Measurements from ENCODE around the gene DRP2.
"Not testable (repeated sequence)": the region's sequence is repeated elsewhere in the genome, so short reads cannot be mapped to it uniquely, and the experiment has no call there.

Gene DRP2, protein sequence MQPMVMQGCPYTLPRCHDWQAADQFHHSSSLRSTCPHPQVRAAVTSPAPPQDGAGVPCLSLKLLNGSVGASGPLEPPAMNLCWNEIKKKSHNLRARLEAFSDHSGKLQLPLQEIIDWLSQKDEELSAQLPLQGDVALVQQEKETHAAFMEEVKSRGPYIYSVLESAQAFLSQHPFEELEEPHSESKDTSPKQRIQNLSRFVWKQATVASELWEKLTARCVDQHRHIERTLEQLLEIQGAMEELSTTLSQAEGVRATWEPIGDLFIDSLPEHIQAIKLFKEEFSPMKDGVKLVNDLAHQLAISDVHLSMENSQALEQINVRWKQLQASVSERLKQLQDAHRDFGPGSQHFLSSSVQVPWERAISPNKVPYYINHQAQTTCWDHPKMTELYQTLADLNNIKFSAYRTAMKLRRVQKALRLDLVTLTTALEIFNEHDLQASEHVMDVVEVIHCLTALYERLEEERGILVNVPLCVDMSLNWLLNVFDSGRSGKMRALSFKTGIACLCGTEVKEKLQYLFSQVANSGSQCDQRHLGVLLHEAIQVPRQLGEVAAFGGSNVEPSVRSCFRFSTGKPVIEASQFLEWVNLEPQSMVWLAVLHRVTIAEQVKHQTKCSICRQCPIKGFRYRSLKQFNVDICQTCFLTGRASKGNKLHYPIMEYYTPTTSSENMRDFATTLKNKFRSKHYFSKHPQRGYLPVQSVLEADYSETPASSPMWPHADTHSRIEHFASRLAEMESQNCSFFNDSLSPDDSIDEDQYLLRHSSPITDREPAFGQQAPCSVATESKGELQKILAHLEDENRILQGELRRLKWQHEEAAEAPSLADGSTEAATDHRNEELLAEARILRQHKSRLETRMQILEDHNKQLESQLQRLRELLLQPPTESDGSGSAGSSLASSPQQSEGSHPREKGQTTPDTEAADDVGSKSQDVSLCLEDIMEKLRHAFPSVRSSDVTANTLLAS

DNA sequence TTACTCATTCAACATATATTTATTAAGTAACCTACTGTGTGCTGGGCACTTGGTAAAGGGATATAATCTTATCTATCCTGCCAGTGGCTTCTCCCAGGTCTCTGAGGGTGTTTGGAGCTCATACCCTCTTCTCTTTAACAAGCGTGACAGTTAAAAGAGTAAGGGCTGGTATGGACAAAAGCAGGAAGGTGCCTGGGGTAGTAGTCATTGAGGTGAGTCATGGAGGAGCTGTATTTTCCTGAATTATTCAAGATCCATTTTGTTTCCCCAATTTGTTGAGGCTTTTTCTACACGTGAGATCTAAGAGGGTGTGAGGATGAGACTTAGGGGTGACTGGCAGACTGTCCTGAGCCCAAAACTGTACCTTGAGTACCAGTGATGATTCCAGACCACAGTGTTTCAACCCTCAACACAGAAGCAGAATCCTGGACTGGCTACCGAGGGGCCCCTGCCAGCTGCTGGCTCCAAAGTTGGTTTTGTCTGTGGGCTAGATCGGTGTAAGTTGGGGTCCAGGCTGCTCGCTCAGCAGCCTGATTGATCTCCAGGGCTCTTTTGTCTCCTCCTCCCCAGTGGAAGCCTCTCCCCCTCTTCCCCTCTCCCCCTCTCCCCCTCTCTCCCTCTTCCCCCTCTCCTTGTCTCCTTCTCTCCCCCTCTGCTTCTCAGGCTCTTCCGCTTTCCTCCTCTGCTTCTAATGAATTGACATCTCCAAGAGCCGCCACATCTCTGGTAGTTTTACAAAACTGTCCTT lies at the start of gene DRP2:
DRP2 (plus strand) TSS at position 671 of the 748 bp plus-strand sequence. CDS start 11,862 bp downstream, outside the sequence.
- TF ChIP-seq CTCF (conservative IDR thresholded peaks at IDR 0.05): no peak
- no peak within 1 kb of the TSS for H3K27ac ChIP-seq

- H3K27ac ChIP-seq: no peak overlapping the region
- no peak for TF ChIP-seq CTCF (conservative IDR thresholded peaks at IDR 0.05)
Measured at GRCh38 chrX:101171883-101172400, 47.6 kb upstream of the DRP2 start.

DNA sequence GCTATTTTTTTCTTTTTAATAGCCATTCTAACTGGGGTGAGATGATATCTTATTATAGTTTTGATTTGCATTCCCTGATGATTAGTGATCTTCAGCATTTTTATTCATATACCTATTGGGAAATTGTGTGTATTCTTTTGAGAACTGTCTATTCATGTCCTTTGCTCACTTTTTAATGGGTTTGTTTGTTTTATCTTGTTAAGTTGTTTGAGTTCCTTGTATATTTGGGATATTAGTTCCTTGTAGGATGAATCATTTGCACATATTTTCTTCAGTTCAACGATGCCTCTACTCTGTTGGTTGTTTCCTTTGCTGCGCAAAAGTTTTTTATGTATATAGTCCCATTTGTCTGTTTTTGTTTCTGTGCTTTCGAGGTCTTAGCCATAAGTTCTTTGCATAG lies 43.1 kb upstream of the DRP2 start:
- TF ChIP-seq CTCF (conservative IDR thresholded peaks at IDR 0.05): no peak
- no peak overlapping the region for H3K27ac ChIP-seq

DNA sequence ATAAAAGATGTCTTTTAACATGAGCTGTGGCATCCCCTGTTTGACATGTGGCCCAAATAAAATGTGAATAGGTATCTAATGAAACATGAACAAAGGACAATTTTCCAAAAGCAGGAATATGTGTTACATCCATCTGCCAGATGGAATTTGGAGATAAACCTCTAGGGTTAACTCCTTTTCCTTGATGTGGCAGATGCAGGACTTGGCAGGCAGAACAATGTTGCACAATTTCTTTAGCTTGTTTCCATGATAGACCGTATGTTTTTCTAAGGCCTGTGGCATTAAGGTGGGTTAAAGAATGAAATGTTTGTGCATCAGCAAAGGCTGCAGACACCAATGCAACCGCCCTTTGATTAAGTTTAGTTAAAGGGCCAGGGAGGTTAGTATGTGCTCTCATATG lies 34.7 kb upstream of the DRP2 start:
- not testable (repeated sequence) for H3K27ac ChIP-seq

DNA sequence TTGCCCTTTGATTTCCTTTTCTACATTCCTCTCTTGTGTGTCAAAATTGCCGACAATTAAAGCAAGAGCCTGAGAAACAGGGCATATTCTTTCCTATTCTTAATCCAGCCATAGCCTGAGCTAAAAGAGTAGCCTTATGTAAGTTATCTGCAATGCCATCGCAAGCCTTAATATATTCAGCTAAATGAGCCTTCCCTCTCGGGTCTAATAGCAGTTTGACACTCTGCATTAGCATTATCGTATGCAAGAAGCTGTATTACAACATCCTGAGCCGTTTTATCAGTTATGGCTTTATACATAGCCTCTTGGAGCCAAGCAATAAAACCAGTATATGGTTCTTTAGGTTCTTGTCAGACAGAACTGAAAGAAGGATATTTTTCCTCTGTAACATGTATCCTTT lies 31.6 kb upstream of the DRP2 start:
- H3K27ac ChIP-seq: not testable (repeated sequence)

DNA sequence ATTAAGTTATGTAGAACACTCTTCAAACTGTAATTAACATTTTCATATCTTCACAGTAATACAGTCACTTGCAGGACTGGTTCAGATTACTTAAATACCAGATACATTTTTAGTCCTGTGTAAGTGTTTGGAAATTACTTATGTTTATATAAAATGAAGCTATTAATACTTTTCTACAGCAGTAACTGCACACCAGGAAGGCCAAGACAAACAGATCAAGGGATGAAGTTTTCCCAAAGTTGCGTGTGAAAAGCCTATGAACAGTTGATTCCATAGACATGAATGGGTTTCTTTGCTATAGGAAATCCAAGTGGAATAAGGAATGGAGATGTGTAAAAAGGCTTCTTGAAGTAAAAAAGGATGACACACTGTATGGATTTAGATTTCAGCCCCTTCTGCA lies 28.9 kb upstream of the DRP2 start:
- TF ChIP-seq CTCF (conservative IDR thresholded peaks at IDR 0.05): no peak
- H3K27ac ChIP-seq: no peak overlapping the region

DNA sequence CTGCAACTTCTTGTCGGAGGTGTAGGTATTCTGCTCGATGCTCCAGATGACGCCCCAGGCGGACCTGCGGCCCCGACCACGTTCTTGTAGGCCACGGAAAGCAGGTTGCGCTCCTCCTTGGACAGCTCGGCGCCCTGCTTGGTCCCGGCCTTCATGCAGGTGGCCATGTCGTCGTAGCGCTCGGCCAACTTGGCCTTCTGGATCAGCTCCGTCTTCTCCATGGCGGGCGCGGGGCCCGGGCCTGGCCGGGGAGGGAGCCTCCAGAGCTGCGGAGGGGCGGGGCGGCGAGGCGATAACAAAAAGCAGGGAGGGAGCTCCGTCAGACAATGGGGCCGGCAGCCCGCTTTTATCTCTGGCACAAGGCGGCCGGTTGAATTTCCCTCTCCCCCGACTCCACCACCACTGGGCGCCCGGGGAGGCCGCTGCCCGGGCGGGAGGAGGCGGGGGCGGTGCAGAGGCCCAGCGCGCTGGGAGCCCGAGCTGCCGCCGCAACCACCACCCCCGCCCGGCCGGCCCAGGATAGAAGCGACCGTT lies 28.3 kb upstream of the DRP2 start:
- TF ChIP-seq CTCF (conservative IDR thresholded peaks at IDR 0.05): no peak
- no peak overlapping the region for H3K27ac ChIP-seq

Measured in VCaP (cell line).